HG03139 (cell line): ENCODE results near the gene MCTP1.
"Not testable (repeated sequence)": the region's sequence is repeated elsewhere in the genome, so short reads cannot be mapped to it uniquely, and the experiment has no call there.

Experiments used
- ATAC-seq: cut with Tn5 transposase; IDR thresholded peaks from one replicate; pipeline ENCODE4 v1.9.1; 2021; ENCODE audit not compliant: unreplicated experiment

Gene MCTP1

DNA sequence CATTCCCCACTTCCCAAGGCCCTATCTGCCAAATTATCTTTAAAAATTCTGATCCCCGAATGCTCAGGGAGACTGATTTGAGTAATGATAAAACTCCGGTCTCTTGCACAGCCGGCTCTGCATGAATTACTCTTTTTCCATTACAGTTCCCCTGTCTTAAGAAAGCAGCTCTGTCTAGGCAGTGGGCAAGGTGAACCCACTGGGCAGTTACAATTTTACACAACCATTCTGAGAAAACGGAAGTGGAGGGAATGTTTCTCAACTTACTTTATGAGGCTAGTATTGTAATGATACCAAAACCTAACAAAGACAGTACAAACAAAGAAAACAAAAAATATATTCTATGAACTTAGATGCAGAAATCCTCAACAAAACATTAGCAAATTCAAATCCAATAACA, 100.0 kb downstream of the MCTP1 start:
- ATAC-seq = no peak

DNA sequence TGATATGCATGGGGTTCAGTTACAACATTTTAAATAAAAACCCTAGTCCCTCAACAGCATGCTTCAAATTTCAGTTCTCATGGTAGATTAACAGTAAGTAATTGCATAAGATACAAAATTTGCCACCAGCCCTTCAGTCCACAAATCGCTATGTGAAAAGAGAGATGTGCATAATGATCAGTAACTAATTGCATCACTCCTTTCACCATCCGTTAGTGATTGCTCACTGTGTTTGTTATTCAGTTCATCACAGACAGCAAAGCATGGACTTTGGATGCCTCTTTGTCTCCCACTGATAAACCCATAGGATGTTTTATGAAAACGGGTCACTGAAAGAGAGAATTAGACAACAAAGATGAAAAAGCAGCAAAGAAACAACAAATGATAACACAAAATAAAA, 103.2 kb downstream of the MCTP1 start:
- no peak for ATAC-seq

DNA sequence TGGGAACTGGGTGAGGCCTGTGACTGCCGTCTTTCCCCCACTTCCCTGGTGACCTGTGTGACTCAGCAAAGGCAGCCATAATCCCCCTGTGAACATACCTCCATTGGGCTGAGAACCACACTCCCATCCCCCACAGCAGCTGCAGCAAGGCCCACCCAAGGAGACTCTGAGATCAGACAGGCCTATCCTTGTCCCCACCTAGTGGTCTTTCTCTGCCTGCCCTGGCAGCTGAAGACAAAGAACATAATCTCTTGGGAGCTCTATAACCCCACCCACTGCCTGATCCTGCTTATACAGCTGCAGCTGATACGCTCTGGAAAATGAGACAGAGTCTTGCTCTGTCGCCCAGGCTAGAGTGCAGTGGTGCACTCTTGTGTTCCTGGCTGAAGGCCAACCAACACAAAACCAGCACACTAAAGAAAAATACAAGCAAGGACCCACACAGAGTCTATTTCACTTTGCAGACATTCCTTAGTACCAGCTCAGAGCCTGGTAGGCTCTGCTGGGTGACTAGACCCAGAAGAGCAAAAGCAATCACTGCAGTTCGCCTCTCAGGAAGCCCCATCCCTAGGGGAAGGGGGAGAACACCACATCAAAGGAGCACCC, 106.7 kb downstream of the MCTP1 start:
- no peak for ATAC-seq

DNA sequence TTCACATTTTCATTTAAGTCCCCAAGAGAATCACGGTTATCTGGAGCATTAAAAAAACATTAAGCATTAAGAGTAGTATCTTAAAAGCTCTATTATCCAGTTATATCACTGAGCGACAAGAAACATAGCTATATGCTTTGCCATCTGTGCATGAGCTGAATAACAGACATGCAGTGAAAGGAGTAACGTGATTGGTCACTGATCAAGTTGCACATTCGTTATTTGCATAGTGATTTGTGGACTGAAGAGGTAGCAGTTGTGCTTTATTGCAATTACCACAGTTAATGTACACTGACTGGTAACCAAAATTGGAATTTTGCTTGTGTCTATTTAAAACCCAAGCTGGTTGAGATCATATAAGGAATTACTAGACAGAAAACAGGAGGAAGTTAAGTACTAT, 107.4 kb downstream of the MCTP1 start:
- ATAC-seq = no peak

DNA sequence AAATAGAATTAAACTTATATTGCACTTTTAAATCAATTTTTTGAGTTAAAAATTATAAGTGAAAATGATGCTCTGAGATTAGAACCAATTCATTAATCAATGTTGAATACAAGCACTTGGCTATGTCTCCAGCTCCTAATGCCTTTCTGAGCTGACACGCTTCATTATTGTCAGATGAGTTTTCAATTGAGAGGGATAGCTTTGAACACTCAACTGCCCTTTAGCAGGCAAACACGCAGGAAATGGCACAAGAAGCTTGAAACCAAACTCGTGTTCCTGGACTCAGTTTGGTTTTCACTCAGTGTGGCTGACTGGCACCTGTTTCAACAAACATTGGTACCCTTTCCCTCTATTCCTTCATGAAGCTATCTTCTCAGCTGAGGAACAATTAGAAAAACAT, 109.8 kb downstream of the MCTP1 start:
- no peak for ATAC-seq

DNA sequence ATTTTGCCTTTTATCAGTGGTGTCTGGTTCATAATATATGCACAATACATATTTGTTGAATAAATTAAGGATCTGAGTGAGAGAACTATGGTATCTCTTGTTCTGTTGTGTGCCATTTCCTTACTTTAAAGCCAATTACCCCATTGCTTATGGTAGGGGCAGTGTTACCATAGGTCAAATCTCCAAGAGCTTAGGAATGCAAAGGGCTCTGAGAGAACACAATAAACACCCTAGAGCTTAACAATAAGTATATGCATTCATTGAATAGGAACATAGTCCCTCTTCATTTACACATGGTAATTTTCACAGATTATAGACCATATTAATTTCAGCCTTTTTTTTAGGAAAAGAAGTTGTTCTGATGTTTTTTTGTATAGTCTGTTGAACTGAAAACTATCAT, 112.2 kb downstream of the MCTP1 start:
- ATAC-seq = no peak

DNA sequence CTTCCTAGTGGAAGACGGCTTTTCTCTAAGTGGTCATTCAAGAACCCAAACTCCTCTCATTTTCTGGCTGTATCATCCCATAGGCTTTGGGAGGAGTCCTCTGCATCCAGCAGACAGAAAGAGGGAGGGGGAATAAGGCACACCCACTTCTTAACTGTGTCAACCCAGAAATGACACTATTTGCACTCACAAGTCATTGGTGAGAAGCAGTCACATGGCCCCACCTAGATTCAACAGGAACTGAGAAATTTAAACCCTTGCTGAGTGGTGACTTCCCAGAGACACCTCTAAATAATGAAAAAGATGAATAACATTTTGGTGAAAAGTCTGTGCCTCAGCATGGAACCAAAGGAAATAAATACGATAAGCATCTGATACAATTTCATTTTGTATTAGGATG, 120.0 kb downstream of the MCTP1 start:
- ATAC-seq = no peak

DNA sequence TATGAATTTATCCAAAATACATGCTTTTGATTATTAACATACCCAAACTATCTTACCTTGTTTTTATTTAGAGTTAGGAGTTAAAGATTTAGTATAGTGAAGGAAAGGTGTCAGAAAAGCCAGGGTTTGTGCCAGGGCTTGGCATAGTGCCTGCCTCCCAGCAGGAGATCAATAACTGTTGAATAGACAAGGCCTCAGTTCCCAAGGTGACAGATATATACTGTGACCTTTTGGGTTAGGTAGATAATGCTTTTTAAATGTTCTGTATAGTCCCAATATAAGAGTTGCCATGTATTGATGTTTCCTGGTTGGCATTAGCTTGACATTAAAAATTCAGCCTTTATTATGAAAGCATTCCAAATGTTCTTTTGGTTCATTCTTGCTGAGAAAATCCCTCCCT, 121.8 kb downstream of the MCTP1 start:
- no peak for ATAC-seq

DNA sequence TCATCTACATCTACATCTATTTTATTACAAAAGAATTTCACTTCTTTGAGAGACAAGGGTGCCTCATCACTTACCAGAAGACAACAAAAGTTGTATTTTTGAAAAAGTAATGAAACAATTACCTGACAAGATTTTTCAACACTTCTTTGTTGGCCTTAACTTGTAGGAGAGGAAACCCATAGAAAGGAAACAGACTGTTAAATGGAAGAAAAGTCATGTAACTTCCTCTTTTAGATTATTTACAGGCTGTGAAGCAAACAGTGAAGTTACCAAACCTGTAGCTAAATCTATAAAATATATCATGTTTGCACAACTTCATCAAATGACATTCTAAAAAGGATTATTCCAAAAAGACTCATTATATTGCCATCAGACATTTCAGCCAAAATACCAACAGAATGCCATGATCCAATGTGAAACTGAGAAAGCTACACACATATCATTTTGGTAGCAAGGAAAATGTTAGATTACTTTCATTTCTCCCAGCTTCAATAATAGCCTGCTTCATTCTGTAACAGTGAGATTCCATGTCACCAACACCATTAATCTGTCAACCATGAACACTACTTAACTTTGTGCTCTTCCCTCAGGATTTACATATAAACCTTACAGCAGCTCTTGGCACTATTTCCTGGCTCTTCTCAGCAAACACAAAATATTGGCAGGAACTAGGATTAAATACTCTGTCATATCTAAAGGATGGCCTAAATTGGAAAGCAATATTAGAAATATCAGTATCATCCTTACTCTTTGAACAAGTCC, 122.5 kb downstream of the MCTP1 start:
- no peak for ATAC-seq

DNA sequence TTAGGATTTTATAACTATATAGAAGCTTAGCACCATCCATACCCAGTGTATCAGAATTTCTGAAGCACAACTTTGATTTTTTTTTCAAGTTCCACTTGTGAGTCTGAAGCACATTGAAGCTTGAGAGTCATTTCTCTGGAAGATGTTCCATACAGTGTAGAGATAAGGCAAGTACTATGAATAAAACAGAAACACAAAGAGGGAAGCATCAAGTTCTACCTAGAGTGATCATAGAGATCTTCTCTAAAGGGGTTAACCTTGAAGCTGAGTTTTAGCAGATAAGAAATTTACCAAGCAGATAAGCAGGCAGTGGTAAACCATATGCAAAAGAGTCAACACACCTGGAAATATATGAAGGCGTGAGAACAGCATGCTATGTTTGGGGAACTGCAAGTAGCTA, 125.3 kb downstream of the MCTP1 start:
- no peak for ATAC-seq

DNA sequence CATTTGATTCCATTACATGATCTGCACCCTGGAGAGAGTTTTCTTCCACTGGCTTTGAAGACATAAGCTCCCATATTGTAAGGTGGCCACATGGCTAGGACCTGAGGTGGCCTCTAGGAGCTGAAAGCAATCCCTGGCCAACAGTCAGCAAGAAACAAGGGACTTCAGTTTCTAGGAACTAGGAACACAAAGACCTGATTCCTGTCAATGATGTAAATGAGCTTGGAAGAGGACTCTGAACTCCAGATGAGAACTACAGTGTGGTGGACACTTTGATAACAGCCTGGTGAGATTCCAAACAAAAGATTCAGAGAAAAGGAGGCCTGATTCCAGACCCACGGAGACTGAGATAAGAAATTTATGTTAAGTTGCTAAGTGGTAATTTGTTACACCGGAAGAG, 129.0 kb downstream of the MCTP1 start:
- ATAC-seq = no peak

DNA sequence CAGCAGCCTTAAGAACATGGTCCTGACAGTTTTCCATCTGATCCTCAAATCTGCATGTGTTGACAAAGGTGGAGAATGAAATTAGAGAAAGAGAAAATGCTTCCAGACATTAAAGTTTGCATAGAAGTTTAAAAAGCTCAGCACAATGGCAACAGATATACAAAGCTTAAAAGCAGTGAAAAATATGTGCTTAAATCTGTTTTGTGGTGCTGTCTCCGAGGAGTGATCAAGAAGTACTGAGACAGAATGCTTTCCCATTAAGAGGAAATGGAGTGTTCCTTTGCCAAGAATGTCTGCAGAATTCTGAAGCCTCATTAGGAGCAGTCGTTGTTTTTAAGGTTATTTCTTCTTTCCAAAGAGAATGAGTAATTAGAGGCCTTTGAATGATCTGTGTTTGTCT, 131.4 kb downstream of the MCTP1 start:
- no peak for ATAC-seq

DNA sequence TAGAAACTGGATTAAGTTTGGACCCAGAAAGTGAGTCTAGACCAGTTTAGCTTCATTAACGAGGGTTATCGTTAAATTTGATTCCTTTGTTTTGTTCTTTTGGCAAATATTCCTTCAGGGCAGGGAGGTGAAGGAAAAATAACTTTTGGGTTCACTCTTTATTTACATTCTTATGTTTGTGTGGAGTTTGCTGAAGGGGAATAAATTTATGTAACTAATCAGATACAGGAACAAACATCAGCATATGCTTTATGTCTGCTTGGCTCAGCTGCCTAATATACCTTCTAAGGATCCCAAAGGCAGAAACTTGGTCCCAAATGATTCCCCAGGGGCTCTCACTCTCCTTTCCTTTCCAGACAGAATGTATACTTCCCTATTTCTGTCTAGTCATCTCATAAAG, 132.4 kb downstream of the MCTP1 start:
- no peak for ATAC-seq

DNA sequence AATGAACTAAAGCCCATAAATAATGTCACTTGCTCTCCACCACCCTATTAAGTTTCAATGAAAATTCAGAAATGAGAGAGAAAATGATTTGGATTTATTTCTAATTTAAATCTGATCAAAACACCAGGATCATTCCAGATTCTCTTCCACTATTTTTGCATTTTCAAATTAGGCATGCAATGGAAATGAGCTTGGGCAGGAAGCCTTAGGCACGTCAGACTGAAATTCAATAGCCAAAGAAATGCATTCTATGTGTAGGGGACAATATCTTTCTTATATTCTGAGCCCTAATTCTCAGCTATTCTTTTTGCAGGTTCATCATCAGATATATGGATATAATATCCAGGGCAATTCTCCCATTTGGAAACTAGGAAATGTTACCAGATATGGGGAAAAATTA, 132.8 kb downstream of the MCTP1 start:
- ATAC-seq = no peak

DNA sequence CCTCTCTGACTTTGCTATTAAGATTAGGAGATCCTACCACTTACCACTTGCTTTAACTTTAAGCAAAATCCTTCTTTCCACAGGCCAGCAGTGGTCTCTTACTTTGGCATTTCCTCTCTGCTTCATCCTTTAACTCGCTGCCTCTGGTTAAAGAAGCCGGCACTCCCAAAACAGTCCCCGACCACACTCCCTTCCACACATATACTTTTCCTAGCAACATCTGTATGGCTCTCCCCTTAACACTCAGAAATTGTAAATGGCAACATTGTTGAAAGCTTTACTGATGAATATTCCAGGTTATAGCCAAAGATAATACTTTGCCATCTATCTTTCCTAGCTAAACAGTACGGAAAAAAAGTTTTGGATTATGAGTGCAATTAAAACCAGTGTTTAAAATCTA, 133.2 kb downstream of the MCTP1 start:
- ATAC-seq = no peak

DNA sequence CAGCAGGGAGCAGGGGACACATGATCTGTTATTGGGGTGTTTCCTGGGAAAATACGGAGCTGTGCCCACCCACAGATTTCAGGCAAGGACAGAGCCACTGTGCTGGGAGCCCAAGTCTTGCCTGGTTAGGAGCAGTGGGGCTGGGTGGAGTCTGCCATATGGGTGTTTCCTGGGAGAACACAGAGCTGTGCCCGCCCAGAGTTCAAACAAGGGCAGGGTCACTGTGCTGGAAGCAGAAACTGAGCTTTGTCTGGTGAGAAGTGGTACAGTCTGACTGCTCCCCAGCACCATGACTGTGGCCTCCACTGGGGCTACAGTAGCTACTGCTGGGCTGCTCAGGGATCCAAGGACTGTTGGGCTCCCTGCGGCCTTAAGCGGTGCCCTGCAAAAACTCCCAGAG, 135.5 kb downstream of the MCTP1 start:
- ATAC-seq = no peak

DNA sequence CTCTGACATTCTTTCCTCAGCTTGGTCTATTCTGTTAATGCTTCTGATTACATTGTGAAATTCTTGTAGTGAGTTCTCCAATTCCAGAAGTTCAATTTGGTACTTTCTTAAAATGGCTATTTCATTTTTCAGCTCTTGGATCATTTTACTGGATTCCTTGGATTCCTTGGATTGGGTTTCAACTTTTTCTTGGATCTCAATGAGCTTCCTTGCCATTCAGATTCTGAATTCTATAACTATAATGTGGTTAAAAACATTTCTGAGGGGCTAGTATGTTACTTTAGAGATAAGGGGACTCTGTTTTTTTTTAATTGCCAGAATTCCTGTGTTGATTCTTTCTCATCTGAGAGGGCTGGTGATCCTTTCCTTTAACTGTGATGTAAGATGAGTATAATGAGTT, 136.4 kb downstream of the MCTP1 start:
- ATAC-seq = no peak

DNA sequence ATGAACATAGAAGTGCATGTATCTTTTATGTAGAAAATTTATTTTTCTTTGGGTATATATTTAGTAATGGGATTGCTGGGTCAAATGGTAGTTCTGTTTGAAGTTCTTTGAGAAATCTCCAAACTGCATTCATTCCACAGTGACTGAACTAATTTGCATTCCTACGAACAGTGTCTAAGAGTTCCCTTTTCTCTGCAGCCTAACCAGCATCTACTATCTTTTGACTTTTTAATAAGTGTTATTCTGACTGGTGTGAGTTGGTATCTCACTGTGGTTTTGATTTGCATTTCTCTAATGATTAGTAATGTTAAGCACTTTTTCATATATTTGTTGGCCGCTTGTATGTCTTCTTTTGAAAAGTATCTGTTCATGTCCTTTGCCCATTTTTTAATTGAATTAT, 141.0 kb downstream of the MCTP1 start:
- ATAC-seq = not testable (repeated sequence)

DNA sequence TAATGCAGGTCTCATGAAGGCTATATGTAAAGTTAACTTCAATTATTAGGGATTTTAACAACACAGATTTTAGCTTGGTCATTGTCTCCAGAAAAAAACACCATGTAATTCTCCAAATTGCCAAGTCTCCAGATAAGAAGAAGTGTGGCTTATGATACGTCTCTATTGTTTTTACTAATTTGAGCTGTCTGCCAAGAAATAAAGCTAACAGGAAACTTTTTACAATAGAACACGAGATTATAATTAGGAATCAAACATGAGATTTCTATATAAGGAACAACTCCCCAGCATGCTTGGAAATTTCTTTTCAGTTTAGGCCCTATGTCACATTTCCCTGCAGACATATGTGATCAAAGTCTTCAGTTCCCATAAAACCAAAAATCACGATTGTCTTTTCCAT, 142.7 kb downstream of the MCTP1 start:
- no peak for ATAC-seq

DNA sequence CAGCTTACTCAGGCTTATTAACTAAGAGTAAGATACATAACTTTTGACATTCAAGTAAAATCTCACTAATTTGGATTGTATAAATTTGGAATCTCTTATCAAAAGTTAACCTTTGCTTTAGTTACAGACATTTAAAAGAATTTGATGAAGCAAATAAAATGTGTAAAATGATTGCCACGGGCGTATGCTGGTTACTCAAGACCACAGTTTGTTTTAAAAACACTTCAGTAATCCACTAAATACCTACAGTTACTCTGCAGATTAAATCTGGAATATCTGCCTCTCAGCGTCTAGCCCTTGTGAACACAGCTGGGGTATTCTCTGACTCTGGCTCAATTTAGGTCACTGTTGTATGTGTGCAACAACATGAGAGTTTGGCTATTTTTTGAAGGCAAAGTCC, 143.8 kb downstream of the MCTP1 start:
- no peak for ATAC-seq

DNA sequence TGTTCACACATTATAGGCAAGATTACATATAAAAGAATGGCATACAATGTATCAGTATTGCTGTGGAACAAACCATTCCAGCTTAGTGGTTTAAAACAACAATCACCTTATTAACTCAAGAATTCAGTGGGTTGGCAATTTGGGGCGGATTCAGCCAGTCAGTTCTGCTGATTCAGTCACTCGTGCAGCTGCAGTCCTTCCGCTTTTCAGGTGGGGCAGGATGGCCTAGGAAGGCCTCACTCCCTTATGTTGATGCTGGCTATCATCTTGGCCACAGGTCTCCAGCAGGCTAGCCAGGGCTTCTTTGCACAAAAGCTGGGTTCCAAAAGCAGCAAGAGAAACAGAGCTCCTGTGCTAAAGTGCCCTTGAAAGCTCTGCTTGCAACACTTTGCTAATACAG, 150.6 kb downstream of the MCTP1 start:
- ATAC-seq = no peak

DNA sequence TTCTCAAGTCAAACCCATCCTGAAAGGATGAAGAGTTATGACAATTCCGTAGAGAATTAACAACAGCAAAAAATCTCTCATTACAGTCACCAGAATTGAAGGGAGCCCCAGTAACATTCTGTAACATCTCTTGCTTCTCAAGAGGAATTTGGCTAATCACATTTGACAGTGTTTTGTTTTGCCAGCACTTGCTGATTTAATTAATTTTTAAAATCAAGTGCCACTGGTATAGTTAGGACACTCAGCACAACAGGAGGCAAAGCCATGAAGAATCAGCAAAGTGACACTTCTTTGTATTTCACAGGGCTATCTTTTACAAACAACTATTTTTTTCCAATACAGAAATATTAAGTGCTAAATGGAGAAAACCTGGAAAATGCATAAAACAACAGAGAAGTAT, 152.8 kb downstream of the MCTP1 start:
- no peak for ATAC-seq

DNA sequence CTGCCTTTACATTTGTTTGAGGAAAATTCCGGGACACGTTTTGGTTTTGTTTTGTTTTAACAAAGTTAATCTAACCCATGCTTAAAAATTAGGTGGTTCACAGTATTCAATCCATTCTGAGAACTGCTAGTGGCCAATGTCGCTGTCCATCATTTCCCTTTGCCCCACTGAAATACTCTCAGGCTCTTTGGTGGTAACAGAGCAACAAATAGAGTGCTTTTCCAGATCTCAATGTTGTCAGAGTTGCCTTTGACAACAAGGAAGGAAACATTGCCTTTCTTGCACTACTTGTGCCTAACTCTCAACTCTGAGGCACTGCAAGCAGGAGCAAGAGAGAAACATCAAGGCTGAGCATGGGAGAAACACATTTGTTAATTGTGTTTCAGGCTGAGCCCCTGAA, 154.0 kb downstream of the MCTP1 start:
- ATAC-seq = no peak
